K562 (cell line): ENCODE measurements around the gene CRYGC. TPM values are rescaled to one million over a fixed set of nuclear protein-coding genes. Genes with fewer than 3 reads are reported as not detected.

Experiments
- CHD1 ChIP-seq: fragments of 200-600 bp; sonication (generic); IDR thresholded peaks from one replicate; pipeline ENCODE4 v1.6.1; 2012; ENCODE audit warnings: mild to moderate bottlenecking, moderate library complexity, low read length, inconsistent platforms
- ZFX ChIP-seq: sonication (generic); formaldehyde crosslinking; IDR thresholded peaks from 2 replicates; pipeline ENCODE4 v1.8.0; 2022; ENCODE audit warnings: mild to moderate bottlenecking, missing genetic modification reagents, moderate library complexity
- ZNF316 ChIP-seq: fragments of 450-650 bp; IDR thresholded peaks from 2 replicates; pipeline ENCODE4 v1.6.1; 2016
- polyA plus RNA-seq, 8 experiments: library from polyadenylated mRNA; depleted of rRNA in 4 of 8; stranded (reverse) in 5 of 8; unstranded in 3 of 8; fragments of >200 nt; fragmentation: Nextera tagmentation in 2 of 8; fragmentation: Illumina TruSeq in 1 of 8; extraction: Ambion mirVana in 2 of 8; extraction: Trizol in 1 of 8; gene quantifications; 2 replicates each; pipeline versions ENCODE4 v1.2.1 to v1.2.3, GENCODE V29; 2011 to 2014; ENCODE audit warnings: inconsistent platforms in 1 of 8, missing spikeins in 1 of 8
- total RNA-seq, 7 experiments: library from RNA; depleted of rRNA in 6 of 7; stranded (reverse); fragments of >200 nt in 6 of 7; fragmentation: Illumina TruSeq in 2 of 7; extraction: Trizol in 2 of 7; gene quantifications; 2 replicates each; pipeline versions ENCODE4 v1.2.1 to v1.2.3, GENCODE V29; 2011 to 2021; ENCODE audit warnings: low replicate concordance in 1 of 7
- TF ChIP-seq, protein P1 (sequence below): fragments of 200-600 bp; sonication (generic); IDR thresholded peaks from one replicate; pipeline ENCODE4 v1.6.1; 2012; ENCODE audit warnings: mild to moderate bottlenecking, low read depth, low read length, inconsistent platforms
- TF ChIP-seq, protein P2 (sequence below): sonication (generic); formaldehyde crosslinking; IDR thresholded peaks from 2 replicates; pipeline ENCODE4 v1.5.0; 2020; ENCODE audit warnings: missing genetic modification reagents
- TF ChIP-seq, protein P3 (sequence below): fragments of 250-450 bp; sonication (Bioruptor Pico); IDR thresholded peaks from 2 replicates; pipeline ENCODE4 v1.8.0; 2021; ENCODE audit warnings: moderate library complexity, mild to moderate bottlenecking, inconsistent platforms
- TF ChIP-seq, protein P4 (sequence below): fragments of 450-650 bp; IDR thresholded peaks from 2 replicates; pipeline ENCODE4 v1.7.0; 2016; ENCODE audit warnings: borderline replicate concordance

The CRYGC gene
- total and polyA plus RNA-seq, 9 of the 15 experiments (the other 6 are each of a cell fraction or from before 2014, with no cell fraction given), result not detected

DNA sequence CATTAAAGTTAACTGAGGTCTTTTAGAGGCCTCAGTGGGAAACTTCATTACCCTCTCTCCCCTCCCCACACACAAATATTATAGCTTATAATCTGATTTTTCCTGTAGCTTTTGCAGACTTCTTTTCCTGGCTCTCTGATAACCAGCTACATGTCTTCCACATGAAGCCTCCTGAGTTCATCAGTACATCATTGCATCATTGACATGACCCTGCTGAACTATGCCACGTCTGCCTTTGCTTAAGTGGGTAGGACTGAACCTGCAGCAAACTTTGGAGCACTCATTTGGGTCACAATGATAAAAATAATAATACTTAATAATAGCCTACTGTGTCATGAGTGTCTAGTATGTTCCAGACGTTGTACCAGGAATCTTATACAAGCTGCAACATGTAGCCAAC is 26.8 kb upstream of the CRYGC start (continued):
- TF ChIP-seq, protein P1, sequence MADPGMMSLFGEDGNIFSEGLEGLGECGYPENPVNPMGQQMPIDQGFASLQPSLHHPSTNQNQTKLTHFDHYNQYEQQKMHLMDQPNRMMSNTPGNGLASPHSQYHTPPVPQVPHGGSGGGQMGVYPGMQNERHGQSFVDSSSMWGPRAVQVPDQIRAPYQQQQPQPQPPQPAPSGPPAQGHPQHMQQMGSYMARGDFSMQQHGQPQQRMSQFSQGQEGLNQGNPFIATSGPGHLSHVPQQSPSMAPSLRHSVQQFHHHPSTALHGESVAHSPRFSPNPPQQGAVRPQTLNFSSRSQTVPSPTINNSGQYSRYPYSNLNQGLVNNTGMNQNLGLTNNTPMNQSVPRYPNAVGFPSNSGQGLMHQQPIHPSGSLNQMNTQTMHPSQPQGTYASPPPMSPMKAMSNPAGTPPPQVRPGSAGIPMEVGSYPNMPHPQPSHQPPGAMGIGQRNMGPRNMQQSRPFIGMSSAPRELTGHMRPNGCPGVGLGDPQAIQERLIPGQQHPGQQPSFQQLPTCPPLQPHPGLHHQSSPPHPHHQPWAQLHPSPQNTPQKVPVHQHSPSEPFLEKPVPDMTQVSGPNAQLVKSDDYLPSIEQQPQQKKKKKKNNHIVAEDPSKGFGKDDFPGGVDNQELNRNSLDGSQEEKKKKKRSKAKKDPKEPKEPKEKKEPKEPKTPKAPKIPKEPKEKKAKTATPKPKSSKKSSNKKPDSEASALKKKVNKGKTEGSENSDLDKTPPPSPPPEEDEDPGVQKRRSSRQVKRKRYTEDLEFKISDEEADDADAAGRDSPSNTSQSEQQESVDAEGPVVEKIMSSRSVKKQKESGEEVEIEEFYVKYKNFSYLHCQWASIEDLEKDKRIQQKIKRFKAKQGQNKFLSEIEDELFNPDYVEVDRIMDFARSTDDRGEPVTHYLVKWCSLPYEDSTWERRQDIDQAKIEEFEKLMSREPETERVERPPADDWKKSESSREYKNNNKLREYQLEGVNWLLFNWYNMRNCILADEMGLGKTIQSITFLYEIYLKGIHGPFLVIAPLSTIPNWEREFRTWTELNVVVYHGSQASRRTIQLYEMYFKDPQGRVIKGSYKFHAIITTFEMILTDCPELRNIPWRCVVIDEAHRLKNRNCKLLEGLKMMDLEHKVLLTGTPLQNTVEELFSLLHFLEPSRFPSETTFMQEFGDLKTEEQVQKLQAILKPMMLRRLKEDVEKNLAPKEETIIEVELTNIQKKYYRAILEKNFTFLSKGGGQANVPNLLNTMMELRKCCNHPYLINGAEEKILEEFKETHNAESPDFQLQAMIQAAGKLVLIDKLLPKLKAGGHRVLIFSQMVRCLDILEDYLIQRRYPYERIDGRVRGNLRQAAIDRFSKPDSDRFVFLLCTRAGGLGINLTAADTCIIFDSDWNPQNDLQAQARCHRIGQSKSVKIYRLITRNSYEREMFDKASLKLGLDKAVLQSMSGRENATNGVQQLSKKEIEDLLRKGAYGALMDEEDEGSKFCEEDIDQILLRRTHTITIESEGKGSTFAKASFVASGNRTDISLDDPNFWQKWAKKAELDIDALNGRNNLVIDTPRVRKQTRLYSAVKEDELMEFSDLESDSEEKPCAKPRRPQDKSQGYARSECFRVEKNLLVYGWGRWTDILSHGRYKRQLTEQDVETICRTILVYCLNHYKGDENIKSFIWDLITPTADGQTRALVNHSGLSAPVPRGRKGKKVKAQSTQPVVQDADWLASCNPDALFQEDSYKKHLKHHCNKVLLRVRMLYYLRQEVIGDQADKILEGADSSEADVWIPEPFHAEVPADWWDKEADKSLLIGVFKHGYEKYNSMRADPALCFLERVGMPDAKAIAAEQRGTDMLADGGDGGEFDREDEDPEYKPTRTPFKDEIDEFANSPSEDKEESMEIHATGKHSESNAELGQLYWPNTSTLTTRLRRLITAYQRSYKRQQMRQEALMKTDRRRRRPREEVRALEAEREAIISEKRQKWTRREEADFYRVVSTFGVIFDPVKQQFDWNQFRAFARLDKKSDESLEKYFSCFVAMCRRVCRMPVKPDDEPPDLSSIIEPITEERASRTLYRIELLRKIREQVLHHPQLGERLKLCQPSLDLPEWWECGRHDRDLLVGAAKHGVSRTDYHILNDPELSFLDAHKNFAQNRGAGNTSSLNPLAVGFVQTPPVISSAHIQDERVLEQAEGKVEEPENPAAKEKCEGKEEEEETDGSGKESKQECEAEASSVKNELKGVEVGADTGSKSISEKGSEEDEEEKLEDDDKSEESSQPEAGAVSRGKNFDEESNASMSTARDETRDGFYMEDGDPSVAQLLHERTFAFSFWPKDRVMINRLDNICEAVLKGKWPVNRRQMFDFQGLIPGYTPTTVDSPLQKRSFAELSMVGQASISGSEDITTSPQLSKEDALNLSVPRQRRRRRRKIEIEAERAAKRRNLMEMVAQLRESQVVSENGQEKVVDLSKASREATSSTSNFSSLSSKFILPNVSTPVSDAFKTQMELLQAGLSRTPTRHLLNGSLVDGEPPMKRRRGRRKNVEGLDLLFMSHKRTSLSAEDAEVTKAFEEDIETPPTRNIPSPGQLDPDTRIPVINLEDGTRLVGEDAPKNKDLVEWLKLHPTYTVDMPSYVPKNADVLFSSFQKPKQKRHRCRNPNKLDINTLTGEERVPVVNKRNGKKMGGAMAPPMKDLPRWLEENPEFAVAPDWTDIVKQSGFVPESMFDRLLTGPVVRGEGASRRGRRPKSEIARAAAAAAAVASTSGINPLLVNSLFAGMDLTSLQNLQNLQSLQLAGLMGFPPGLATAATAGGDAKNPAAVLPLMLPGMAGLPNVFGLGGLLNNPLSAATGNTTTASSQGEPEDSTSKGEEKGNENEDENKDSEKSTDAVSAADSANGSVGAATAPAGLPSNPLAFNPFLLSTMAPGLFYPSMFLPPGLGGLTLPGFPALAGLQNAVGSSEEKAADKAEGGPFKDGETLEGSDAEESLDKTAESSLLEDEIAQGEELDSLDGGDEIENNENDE, result no peak
- TF ChIP-seq, protein P2, sequence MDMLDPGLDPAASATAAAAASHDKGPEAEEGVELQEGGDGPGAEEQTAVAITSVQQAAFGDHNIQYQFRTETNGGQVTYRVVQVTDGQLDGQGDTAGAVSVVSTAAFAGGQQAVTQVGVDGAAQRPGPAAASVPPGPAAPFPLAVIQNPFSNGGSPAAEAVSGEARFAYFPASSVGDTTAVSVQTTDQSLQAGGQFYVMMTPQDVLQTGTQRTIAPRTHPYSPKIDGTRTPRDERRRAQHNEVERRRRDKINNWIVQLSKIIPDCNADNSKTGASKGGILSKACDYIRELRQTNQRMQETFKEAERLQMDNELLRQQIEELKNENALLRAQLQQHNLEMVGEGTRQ (CRISPR knock-in tag), result no peak
- TF ChIP-seq ZNF316, result no peak
- no peak for TF ChIP-seq CHD1
- TF ChIP-seq, protein P3, sequence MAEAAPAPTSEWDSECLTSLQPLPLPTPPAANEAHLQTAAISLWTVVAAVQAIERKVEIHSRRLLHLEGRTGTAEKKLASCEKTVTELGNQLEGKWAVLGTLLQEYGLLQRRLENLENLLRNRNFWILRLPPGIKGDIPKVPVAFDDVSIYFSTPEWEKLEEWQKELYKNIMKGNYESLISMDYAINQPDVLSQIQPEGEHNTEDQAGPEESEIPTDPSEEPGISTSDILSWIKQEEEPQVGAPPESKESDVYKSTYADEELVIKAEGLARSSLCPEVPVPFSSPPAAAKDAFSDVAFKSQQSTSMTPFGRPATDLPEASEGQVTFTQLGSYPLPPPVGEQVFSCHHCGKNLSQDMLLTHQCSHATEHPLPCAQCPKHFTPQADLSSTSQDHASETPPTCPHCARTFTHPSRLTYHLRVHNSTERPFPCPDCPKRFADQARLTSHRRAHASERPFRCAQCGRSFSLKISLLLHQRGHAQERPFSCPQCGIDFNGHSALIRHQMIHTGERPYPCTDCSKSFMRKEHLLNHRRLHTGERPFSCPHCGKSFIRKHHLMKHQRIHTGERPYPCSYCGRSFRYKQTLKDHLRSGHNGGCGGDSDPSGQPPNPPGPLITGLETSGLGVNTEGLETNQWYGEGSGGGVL (CRISPR knock-in tag), result no peak
- TF ChIP-seq, protein P4, sequence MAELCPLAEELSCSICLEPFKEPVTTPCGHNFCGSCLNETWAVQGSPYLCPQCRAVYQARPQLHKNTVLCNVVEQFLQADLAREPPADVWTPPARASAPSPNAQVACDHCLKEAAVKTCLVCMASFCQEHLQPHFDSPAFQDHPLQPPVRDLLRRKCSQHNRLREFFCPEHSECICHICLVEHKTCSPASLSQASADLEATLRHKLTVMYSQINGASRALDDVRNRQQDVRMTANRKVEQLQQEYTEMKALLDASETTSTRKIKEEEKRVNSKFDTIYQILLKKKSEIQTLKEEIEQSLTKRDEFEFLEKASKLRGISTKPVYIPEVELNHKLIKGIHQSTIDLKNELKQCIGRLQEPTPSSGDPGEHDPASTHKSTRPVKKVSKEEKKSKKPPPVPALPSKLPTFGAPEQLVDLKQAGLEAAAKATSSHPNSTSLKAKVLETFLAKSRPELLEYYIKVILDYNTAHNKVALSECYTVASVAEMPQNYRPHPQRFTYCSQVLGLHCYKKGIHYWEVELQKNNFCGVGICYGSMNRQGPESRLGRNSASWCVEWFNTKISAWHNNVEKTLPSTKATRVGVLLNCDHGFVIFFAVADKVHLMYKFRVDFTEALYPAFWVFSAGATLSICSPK, result no peak
- TF ChIP-seq ZFX (CRISPR knock-in tag), result no peak
- TF ChIP-seq, all 486 proteins: peak for 0
